Fibroblast of villous mesenchyme (primary cell): ENCODE results near the gene NAA10. TPM values are rescaled to one million over a fixed set of nuclear protein-coding genes. Genes with fewer than 3 reads are reported as not detected.
A peak's percentile ranks its signal among the peaks of the same experiment; 100 is the strongest.
"Not testable (repeated sequence)": the region's sequence is repeated elsewhere in the genome, so short reads cannot be mapped to it uniquely, and the experiment has no call there.

ENCODE experiments used
- DNase-seq: peaks from one replicate; pipeline ENCODE4 v3.0.0-alpha.2; 2010; ENCODE audit warnings: low read depth
- H3K4me3 ChIP-seq: 2 replicates; pipeline ENCODE4 v1.5.1; 2011; ENCODE audit warnings: low read depth, mild to moderate bottlenecking, low read length
- CTCF ChIP-seq: IDR thresholded peaks from 2 replicates; pipeline ENCODE4 v1.5.1; 2012; ENCODE audit warnings: low read depth, mild to moderate bottlenecking, low read length; ENCODE audit not compliant: insufficient read depth
- total RNA-seq: library from RNA; depleted of rRNA; stranded (reverse); fragments of >200 nt; gene quantifications from 2 replicates; pipeline ENCODE4 v1.2.3, GENCODE V29; 2012

NAA10 gene
- 59.9 and 62.2 TPM in 2 replicates for total RNA-seq

GRCh38 chrX:153934762-153935325, at the start of gene NAA10:
Gene NAA10 (minus strand): TSS chrX:153935037. CDS start chrX:153934904, 133 bp downstream.
- DNase-seq: peak; percentile 60
- peak within 1 kb of the TSS; percentile 70 for H3K4me3 ChIP-seq
- no peak for TF ChIP-seq CTCF

- TF ChIP-seq CTCF: no peak
- H3K4me3 ChIP-seq: no peak overlapping the region
- DNase-seq: no peak
These were observed 48.5 kb upstream of the NAA10 start for GRCh38 chrX:153983321-153983801.

GRCh38 chrX:153981771-153982533, 47.1 kb upstream of the NAA10 start:
- DNase-seq: peak; percentile 82
- H3K4me3 ChIP-seq: no peak overlapping the region
- TF ChIP-seq CTCF: no peak

GRCh38 chrX:153981231-153981630, 46.4 kb upstream of the NAA10 start:
- no peak for TF ChIP-seq CTCF
- H3K4me3 ChIP-seq: no peak overlapping the region
- no peak for DNase-seq

GRCh38 chrX:153980394-153980793, 45.6 kb upstream of the NAA10 start:
- H3K4me3 ChIP-seq, DNase-seq: not testable (repeated sequence)

GRCh38 chrX:153974726-153975286, 40.0 kb upstream of the NAA10 start:
- no peak for TF ChIP-seq CTCF
- DNase-seq: no peak

GRCh38 chrX:153974003-153974725, 39.3 kb upstream of the NAA10 start:
- no peak for DNase-seq
- no peak for TF ChIP-seq CTCF
- no peak overlapping the region for H3K4me3 ChIP-seq

More at GRCh38 chrX:153974726-153975286, 40.0 kb upstream of the NAA10 start:
- H3K4me3 ChIP-seq: no peak overlapping the region
